Stimulated activated CD8-positive, alpha-beta memory T cell treated with anti-CD3 and anti-CD28 coated beads, Interleukin-12 subunit alpha, Interleukin-12 subunit beta, amount 100 ng/mL, for 1 hour (primary cell): ENCODE data around the gene TBC1D10A.

Experiments used
- DNase-seq: peaks from one replicate; pipeline ENCODE4 v3.0.0-alpha.2; 2020; ENCODE audit warnings: low read depth

Gene TBC1D10A, protein sequence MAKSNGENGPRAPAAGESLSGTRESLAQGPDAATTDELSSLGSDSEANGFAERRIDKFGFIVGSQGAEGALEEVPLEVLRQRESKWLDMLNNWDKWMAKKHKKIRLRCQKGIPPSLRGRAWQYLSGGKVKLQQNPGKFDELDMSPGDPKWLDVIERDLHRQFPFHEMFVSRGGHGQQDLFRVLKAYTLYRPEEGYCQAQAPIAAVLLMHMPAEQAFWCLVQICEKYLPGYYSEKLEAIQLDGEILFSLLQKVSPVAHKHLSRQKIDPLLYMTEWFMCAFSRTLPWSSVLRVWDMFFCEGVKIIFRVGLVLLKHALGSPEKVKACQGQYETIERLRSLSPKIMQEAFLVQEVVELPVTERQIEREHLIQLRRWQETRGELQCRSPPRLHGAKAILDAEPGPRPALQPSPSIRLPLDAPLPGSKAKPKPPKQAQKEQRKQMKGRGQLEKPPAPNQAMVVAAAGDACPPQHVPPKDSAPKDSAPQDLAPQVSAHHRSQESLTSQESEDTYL

DNA sequence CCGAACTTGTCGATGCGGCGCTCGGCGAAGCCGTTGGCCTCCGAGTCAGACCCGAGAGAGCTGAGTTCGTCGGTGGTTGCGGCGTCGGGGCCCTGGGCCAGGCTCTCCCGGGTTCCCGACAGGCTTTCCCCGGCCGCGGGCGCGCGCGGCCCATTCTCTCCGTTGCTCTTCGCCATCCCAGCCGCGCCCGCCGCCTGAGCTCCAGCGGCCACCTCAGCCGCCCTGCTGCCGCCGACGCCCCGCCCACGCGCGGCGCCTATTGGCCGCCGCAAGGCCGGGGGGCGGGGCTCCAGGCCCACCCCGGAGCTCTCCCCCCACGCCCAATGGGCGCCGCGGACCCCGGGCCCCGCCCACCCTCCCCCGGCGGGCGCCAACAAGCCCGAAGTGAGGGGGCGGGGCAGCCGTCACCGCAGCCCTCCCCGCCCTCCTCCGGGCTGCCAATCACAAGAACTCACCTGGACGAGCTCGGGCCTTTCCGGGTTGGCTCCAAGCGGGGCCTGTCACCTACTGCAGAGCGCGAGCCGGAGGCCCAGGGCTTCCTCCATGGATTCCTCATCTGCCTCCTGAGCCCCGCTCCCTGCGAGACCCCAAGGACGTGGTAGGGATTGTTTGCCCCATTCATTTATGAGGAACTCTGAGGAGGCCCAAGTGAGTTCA lies at the start of gene TBC1D10A:
TSS of gene TBC1D10A (minus strand) at position 236 of the 657 bp plus-strand sequence. CDS start at position 176, 60 bp downstream.
- DNase-seq: peak; percentile 79

GRCh38 chr22:30375312-30375849 lies 48.6 kb upstream of the TBC1D10A start:
- no peak for DNase-seq

GRCh38 chr22:30373331-30374325 lies 46.9 kb upstream of the TBC1D10A start:
- no peak for DNase-seq

DNA sequence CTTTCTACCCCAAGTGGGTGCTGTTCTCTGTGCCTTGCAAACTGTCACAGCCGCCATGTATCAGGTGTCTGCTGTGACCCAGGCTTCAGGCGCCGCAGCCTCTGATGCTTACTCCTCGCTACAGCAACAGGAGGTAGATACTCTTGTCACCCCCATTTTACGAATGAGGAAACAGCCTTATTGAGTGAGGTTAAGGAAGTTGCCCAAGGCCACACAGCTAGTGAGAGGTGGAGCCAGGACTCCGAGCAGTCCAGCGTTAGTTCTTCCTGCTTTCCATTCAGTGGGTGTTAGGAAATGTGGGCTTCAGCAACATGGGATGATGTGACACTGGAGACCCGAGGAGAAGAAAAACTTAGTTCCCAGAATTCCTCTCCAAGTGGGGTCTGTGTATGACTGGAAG lies 46.2 kb upstream of the TBC1D10A start:
- DNase-seq: no peak

DNA sequence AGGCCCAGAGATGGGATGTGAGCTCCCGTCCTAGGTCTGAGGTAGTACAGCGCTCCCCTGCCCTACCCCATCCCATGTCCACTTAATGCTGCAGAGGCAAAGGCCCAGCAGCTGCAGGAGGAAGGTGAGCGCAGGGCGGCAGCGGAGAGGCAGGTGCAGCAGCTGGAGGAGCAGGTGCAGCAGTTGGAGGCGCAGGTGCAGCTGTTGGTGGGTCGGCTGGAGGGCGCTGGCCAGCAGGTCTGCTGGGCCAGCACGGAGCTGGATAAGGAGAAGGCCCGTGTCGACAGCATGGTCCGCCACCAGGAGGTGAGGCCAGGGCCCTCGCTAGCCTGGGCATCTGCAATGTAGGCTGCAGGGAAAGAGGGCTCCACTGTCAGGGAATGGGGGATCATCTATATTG lies 45.2 kb upstream of the TBC1D10A start:
- DNase-seq: no peak

- DNase-seq: no peak
Measured at GRCh38 chr22:30371321-30371720, 44.6 kb upstream of the TBC1D10A start.

DNA sequence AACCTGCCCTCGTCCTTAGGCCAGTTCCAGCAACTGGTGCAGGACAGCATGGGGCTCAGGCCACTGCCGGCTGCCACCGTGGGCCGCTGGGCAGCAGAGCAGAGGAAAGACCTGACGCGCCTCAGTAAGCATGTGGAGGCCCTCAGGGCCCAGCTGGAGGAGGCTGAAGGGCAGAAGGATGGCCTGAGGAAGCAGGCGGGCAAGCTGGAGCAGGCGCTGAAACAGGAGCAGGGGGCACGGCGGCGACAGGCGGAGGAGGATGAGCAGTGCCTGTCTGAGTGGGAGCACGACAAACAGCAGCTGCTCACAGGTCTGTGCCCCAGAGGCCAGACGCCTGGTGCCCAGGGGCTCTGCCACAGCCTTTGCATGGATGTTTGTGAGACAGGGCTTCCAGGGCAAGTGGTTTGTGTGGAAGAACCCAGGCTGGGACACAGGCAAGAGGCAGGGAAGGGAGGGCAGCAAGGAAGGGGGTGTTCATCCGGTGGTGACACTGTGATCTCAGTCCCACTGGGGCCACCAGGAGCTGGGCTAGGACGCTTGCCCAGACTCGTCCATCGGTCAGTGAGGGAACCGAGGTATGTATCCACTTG lies 44.0 kb upstream of the TBC1D10A start:
- no peak for DNase-seq

DNA sequence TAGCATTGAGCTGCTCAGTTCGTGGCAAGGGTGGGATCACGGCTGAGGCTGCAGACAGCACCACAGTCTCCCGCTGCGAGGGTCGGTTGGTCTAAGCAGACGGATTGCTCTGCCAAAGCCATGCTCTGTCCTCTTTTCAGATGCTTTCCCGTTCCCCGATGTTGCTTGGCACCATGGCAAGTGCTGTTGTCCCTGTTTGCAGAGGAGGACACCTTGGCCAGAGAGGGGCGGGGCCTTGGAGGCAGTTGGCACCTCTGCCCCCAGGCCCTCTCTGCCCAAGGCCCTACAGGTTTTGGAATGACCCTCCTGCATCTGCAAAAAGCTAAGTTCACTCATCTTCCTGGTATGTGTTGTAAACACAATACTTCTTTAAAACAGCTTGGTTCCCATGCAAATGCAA lies 41.7 kb upstream of the TBC1D10A start:
- no peak for DNase-seq

DNA sequence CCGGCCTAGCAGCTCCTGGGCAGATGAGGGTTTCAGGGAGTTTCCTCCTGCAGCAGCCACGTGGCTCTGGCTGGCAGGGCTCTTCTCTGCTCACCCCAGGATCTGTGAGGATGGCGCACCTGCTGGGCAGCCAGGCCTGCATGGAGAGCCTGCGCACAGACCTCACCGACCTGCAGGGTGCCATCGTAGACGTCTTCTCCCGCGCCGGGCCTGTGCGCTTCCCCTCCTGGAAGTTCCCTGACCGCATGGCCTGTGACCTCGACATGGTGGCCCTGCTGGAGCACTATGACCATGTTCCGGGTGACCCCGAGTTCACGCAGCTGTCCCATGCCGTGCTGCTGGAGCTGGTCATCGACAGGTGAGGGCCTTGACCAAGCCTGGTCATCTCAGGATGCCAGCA lies 39.1 kb upstream of the TBC1D10A start:
- no peak for DNase-seq

DNA sequence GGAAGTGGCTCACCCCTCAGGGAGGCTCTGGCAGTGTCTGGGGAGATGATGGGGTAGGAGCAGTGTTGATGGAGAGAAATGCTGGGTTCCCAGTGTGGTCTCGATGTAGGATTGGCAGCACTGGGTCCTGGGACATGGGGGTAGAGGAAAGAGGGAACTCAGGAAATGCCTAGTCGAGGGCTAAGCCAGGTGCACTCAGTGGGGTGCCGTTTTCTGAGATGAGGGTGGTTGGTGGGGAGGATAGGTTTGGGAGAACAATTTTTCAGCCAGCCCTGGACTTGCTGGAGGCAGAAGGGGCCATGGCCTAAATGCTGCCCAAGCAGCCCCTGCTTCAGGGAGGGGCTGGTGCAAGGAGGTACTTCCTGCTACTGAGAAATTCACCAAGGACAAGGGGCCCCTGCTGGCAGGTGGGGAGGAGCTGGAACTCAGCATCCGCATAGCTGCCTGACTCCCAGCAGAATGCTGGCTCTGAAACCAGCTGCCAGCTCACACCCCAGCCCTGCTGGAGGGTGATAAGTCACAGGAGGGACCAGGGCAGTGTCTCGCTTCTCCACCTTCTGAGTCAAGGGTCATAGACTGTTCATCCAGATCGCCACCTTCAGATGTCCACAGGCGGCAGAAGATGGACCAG lies 36.0 kb upstream of the TBC1D10A start:
- no peak for DNase-seq

GRCh38 chr22:30361916-30362650 lies 35.3 kb upstream of the TBC1D10A start:
- DNase-seq: no peak

- DNase-seq: no peak
Measured at GRCh38 chr22:30358541-30358940, 31.8 kb upstream of the TBC1D10A start.

DNA sequence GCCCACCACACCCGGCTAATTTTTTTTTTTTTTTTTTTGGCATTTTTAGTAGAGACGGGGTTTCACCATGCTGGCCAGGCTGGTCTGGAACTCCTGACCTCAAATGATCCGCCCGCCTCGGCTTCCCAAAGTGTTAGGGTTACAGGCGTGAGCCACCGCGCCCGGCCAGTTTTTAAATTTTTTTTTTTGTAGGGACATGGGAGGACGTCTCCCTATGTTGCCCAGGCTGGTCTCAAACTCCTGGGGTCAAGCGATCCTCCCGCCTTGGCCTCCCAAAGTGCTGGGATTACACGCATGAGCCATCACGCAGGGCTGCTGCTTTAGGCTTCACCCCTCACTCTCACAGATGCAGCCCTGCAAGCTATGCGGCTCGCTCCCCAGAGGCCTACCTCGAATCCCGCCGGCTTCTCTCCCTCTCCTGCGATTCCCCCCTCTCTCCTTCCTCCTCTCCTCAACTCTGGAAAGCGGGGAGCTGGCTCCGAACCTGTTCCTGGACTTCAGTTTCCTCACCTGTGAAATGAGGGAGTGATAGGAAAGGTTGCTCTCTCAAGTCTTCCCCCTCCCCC lies 31.0 kb upstream of the TBC1D10A start:
- no peak for DNase-seq

DNA sequence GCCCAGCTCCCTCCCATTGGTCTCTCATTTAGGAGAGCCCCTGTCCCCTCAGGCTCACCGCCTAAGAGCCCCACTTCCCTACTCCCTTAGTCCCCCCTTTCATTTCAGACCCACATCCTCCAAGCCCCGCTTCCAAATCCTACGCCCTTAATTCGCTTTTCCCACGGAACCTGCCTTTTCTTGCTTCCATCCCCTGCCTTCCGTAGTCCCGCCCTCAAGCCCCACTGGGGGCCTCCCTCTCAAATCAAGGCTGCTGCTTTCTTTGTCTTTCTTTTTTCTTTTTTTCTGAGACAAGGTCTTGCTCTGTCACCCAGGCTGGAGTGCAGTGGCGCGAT lies 30.5 kb upstream of the TBC1D10A start:
- DNase-seq: no peak

GRCh38 chr22:30356449-30357235 lies 29.9 kb upstream of the TBC1D10A start, which contains the start of the genes CCDC157 and SF3A1:
CCDC157 (plus strand) TSS chr22:30357007; CDS start chr22:30366001, 8,994 bp downstream.
SF3A1 (minus strand) TSS chr22:30356894; CDS start chr22:30356792, 102 bp downstream.
- DNase-seq: peak; percentile 74

- DNase-seq: no peak
Measured at GRCh38 chr22:30354644-30355043, 27.9 kb upstream of the TBC1D10A start.

DNA sequence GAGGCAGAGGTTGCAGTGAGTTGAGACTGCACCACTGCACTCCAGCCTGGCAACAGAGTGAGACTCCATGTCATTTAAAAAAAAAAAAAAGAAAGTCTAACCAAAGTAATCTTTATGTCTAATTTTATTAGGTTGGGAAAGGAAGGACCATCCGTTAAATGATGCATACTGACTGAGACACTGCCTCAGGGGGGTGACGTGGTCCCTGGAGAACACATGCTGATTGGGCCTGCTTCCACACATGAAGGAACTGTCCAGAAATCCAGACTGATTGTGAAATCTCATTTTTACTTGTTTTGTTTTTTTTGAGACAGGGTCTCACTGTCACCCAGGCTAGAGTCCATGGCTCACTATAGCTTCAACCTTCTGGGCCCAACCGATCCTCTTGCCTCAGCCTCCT lies 24.5 kb upstream of the TBC1D10A start:
- DNase-seq: no peak

- DNase-seq: no peak
Measured at GRCh38 chr22:30348809-30349208, 22.1 kb upstream of the TBC1D10A start.

DNA sequence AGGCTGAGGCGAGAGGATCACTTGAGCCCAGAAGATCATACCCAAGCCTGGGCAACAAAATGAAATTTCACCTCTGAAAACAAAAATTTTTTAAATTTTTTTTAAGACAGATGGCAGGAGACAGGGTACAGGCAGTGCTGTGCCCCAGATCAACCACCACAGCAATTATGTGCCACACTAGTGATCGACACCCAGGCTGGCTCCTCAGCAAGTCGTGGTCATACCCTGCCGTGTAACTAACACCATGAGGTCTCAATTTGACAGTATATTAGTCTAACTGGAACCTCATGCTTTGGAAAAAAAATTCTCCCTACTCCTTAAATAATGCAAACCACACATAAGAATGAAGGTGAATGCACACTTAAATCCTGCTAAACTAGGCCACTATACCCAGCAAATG lies 21.7 kb upstream of the TBC1D10A start:
- DNase-seq: no peak
